ENCODE results near the gene NRG3. TPM values are rescaled to one million over a fixed set of nuclear protein-coding genes. Genes with fewer than 3 reads are reported as not detected.
A peak's percentile ranks its signal among the peaks of the same experiment; 100 is the strongest.

The NRG3 gene
- total and polyA plus RNA-seq, 11 donors = 0.11 to 0.41 (median 0.27) TPM; not detected in 7

DNA sequence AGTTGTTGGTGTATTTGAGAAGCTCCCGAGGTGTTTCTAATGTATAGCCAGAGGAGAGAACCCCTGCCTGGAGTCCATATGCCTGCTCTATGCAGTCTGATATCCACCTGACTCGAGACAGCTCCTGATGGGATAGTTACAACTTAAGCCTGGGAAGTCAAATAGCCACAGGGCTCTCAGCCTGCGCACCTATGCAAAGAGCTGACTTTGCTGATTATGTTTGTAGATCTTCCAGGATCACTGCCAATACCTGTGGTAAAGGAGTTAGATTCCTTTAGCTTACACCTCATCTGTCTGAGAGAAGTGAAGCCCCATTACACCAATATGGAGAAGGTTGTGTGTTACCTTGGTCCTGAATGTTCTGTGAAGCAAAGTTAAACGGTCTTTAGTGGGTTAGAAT lies 1063.3 kb downstream of the NRG3 start:
- no peaks in the 10 kb centered on the region for H3K27me3 ChIP-seq
- H3K9me3 ChIP-seq = no peaks in the 10 kb centered on the region
- H3K4me3 ChIP-seq = no peak overlapping the region
- intact Hi-C loops (cut with DNase I) = no loop called here
- no peak for ATAC-seq
- no peak overlapping the region for H3K27ac ChIP-seq
- TF ChIP-seq POLR2A (IDR thresholded peaks at IDR 0.05) = no peak
- TF ChIP-seq, protein P1, sequence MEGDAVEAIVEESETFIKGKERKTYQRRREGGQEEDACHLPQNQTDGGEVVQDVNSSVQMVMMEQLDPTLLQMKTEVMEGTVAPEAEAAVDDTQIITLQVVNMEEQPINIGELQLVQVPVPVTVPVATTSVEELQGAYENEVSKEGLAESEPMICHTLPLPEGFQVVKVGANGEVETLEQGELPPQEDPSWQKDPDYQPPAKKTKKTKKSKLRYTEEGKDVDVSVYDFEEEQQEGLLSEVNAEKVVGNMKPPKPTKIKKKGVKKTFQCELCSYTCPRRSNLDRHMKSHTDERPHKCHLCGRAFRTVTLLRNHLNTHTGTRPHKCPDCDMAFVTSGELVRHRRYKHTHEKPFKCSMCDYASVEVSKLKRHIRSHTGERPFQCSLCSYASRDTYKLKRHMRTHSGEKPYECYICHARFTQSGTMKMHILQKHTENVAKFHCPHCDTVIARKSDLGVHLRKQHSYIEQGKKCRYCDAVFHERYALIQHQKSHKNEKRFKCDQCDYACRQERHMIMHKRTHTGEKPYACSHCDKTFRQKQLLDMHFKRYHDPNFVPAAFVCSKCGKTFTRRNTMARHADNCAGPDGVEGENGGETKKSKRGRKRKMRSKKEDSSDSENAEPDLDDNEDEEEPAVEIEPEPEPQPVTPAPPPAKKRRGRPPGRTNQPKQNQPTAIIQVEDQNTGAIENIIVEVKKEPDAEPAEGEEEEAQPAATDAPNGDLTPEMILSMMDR (IDR thresholded peaks at IDR 0.05) = no peak
- no peaks in the 10 kb centered on the region for H3K36me3 ChIP-seq
- peaks cover 0 to 5% (median 0%) of the 10 kb centered on the region in 12 donors for H3K4me1 ChIP-seq
- DNase-seq = no peak
- WGBS, 4 donors = 85 to 89% (median 87%) methylated on average over 4 of the region's 4 CpGs

- peaks cover 0 to 7% (median 0%) of the 10 kb centered on the region in 12 donors for H3K4me1 ChIP-seq
- ATAC-seq = peak in 3 of 4 donors; percentile 16 to 77 (median 43)
- H3K36me3 ChIP-seq = no peaks in the 10 kb centered on the region
- H3K4me3 ChIP-seq = no peak overlapping the region
- no peak for TF ChIP-seq POLR2A (IDR thresholded peaks at IDR 0.05)
- TF ChIP-seq, protein P1 (IDR thresholded peaks at IDR 0.05) = no peak
- H3K27ac ChIP-seq = peak overlapping the region in 3 of 12 donors; percentile 11 to 22 (median 17)
- intact Hi-C loops (cut with DNase I) = no loop called here
- H3K9me3 ChIP-seq = peaks cover 0 to 12% (median 2%) of the 10 kb centered on the region in 12 donors
- DNase-seq = no peak
- WGBS, 4 donors = 61 to 70% (median 65%) methylated on average over 3 of the region's 3 CpGs
- H3K27me3 ChIP-seq = no peaks in the 10 kb centered on the region
Measured at GRCh38 chr10:82942286-82943099, 1067.5 kb downstream of the NRG3 start.

DNA sequence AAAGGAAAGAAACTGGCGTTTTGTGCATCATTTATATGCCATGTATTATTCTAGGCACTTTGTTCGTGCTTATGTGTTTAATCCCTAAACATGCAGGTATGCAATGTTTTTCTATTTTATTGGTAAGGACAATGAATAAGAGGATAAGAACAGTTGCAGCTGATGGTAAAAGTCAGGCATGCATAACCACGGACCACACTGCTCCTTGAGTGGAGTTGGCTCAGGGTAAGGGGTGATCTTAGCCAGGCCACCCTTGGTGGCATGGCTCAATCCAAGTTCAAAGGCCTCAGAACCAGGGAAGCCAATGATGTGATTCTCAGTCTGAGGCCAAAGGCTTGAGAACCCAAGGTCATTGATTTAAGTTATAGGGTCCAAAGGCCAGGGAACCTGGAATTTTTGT lies 1068.1 kb downstream of the NRG3 start:
- Histone ChIP-seq H3K9me3 (peaks cover 0 to 12% (median 2%) of the 10 kb centered on the region in 12 donors), H3K4me3 (no peak overlapping the region), H3K36me3 (no peaks in the 10 kb centered on the region), H3K27me3 (no peaks in the 10 kb centered on the region), H3K4me1 (peaks cover 0 to 7% (median 0%) of the 10 kb centered on the region in 12 donors), H3K27ac (peak overlapping the region in 4 of 12 donors; percentile 3 to 54 (median 18))
- intact Hi-C loops (cut with DNase I) = no loop called here
- ATAC-seq = no peak
- DNase-seq = no peak
- whole genome bisulfite sequencing, 4 donors = 60 to 73% (median 69%) methylated on average over 3 of the region's 3 CpGs
- TF ChIP-seq, protein P1 (IDR thresholded peaks at IDR 0.05) = no peak

DNA sequence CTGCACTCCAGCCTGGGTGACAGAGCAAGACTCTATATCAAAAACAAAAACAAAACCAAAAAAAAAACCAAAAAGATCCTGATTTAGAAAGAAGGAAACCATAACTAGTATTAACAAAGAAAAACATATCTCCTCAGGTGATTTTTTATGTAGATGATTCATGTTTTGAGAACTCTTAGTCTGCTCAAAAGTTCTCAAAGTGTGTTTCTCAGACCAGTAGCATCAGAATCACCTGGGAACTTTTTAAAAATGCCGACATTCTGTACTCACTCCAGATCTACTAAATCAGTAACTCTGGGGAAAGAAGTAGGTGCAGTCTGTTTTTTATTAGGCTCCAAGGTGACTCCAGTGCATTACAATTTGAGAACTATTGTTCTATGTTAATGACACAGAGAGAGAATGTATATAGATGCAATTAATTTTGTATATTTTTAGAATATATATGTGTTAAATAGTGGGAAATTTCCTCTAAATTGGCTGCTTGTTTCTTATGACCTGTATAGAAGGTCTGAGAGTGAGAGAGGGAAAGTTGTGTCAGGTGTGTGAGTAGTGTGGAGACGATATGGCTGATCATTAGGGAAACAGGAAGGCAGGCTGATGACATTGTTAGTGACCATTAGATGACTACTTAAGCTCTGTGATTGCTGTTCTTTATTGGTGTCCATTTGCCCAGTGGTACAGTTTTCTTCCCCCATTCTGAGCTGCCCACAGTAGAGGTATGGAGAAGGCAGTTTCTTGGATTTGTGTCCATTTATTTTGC lies 1075.0 kb downstream of the NRG3 start:
- WGBS, 4 donors = 78 to 85% (median 82%) methylated on average over 2 of the region's 2 CpGs
- Histone ChIP-seq H3K4me3 (no peak overlapping the region), H3K9me3 (peaks cover 0 to 10% (median 3%) of the 10 kb centered on the region in 12 donors), H3K27me3 (no peaks in the 10 kb centered on the region), H3K4me1 (no peaks in the 10 kb centered on the region), H3K27ac (no peak overlapping the region), H3K36me3 (no peaks in the 10 kb centered on the region)
- ATAC-seq (no peak), DNase-seq (no peak)
- intact Hi-C loops (cut with DNase I) = no loop called here
- TF ChIP-seq, protein P1 (IDR thresholded peaks at IDR 0.05) = no peak
- no peak for TF ChIP-seq POLR2A (IDR thresholded peaks at IDR 0.05)
